AG09319 (cell line): ENCODE measurements around the gene SYT8.
A peak's percentile ranks its signal among the peaks of the same experiment; 100 is the strongest.
"Not testable (repeated sequence)": the region's sequence is repeated elsewhere in the genome, so short reads cannot be mapped to it uniquely, and the experiment has no call there.

Experiments
- DNase-seq: peaks from one replicate; pipeline ENCODE4 v3.0.0-alpha.2; 2010; ENCODE audit warnings: low read depth; ENCODE audit errors: extremely low read depth
- TF ChIP-seq, protein P1 (sequence below): IDR thresholded peaks from 2 replicates; pipeline ENCODE4 v1.5.1; 2011; ENCODE audit warnings: low read depth, mild to moderate bottlenecking, inconsistent platforms, low read length, moderate library complexity

SYT8 gene

DNA sequence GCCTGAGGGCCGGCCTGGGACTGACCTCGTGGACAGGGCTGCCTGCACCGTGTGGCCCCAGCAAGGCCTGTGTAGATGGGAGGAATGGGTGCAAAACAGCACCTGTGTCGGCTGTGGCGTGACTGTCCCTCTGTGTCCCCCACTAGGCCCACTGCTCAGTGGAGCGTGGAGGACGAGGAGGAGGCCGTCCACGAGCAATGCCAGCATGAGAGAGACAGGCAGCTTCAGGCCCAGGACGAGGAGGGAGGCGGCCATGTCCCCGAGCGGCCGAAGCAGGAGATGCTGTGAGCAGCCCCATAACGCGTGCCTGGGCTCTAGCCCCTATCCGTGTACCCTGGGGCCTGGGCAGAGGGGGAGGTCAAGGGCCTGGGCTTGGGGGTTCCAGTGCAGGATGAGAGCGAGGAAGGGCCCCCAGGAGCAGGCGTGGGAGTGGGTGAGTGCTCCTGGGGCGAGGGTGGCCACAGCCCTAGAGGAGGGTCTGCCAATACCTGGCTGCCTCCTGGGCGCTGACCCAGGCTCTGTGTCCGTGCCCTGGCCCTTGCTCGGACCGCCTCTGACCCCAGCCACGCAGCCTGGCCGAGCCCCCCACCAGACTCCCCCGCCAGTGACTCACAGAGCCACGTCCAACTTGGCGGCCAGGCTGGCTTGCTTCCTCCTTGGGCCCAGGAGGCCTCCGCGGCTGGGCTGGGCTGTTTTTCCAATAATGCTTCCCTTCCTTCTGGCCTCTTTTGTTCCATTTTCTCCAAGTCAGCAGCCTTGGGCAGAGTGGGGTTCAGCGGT lies 45.3 kb downstream of the SYT8 start:
- no peak for DNase-seq
- TF ChIP-seq, protein P1, sequence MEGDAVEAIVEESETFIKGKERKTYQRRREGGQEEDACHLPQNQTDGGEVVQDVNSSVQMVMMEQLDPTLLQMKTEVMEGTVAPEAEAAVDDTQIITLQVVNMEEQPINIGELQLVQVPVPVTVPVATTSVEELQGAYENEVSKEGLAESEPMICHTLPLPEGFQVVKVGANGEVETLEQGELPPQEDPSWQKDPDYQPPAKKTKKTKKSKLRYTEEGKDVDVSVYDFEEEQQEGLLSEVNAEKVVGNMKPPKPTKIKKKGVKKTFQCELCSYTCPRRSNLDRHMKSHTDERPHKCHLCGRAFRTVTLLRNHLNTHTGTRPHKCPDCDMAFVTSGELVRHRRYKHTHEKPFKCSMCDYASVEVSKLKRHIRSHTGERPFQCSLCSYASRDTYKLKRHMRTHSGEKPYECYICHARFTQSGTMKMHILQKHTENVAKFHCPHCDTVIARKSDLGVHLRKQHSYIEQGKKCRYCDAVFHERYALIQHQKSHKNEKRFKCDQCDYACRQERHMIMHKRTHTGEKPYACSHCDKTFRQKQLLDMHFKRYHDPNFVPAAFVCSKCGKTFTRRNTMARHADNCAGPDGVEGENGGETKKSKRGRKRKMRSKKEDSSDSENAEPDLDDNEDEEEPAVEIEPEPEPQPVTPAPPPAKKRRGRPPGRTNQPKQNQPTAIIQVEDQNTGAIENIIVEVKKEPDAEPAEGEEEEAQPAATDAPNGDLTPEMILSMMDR = no peak

DNA sequence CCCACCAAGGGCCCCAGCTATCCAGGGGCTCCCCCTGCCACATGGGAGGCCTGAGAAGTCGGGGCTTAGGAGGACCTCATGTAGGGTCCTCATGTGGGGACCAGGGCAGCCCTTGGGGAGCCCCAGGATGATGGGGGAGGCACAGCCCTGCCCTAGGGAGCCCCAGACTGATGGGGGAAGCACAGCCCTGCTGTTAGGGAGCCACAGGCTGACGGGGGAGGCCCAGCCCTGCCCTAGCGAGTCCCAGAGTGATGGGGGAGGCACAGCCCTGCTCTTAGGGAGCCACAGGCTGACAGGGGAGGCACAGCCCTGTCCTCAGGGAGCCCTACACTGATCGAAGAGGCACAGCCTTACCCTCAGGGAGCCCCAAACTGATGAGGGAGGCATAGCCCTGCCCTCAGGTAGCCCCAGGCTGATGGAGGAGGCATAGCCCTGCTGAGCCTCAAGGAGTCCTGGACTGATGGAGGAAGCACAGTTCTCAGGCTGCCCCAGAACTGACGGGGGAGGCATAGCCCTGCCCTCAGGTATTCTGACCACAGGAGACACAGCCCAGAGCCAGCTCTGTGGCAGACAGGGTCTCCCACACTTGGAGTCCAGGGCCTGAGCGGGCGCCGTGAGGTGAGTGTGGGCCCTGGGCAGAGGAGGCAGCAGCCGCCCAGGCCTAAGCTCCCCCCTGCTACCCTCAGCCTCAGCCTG lies 46.1 kb downstream of the SYT8 start:
- TF ChIP-seq, protein P1 = no peak
- DNase-seq = no peak

DNA sequence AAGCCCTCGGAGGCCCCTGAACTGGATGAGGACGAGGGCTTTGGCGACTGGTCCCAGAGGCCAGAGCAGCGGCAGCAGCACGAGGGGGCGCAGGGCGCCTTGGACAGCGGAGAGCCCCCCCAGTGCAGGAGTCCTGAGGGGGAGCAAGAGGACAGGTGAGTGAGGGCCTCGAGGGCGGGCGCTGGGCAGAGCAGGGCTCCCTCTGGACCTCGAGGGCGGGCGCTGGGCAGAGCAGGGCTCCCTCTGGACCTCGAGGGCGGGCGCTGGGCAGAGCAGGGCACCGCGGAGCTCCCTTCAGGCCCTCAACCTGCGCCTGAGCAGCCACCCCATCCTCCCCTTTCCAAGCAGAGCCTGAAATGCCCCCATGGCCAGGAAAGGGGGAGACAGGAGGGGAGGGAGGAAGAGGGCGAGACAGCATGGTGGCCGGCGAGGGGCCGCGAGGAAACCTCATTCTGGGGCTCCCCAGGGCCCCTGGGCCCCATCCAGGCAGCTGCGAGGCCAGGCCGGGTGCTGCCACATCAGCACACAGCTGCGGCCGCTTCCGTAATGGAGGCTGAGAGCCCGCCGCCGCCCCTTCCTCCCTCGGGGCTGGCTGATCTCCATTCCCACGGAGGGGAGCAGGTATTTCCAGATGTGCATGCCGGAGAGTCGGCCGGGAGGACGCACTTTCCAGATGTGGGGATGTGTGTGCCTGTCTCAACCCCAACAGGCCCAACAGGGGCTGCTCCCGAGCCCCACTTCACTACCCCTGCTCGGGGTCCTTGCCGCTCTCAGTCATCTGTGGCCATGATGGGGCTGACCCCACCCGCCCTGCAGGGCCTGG lies 46.9 kb downstream of the SYT8 start:
- TF ChIP-seq, protein P1 = no peak
- no peak for DNase-seq

DNA sequence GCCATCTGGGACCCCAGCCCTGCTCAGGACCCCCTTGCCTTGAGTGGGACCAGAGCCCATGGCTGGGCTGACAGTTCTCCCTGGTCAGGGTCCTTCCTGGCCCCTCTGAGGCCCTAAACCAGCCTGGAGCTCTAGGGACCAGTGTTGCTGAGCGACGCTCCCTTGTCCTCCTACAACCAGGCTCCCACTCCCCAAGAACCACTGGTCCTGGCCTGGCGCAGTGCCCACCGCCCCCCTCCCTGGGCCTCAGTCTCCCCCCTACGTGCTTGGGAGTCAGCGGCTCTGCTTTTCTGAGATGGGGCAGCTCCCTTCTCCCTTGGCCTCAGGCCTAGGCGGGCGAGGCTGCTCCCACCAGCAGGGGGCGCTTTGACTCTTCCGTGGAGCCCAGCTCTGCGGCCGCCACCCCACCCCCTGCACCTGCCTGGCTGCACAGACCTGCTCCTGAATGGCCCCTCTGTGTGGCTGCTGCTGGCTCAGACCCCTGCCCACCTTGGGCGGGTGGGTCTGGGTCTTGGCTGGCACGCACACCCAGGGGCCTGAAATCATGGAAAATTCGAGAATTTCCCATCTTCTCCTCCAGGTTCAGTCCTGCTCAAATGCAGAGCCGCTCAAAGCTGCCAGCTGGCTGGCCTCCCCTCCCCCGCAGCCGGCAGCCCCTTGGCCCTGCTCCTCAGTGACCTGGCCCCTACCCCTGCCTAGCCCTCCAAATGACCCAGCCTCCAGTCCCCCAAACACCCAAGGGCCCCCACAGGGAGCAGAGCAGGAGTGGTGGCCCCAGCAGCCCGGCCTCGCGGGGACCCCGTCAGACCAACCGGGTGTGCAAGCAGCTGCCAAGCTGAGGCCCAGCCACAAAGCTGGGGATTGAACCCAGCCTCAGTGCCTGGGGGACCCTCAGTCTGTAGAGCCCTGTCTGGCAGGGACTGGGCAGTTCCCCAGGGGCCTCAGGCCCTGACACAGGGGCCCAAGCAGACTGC lies 47.8 kb downstream of the SYT8 start:
- TF ChIP-seq, protein P1 = peak; percentile 91
- DNase-seq = no peak

DNA sequence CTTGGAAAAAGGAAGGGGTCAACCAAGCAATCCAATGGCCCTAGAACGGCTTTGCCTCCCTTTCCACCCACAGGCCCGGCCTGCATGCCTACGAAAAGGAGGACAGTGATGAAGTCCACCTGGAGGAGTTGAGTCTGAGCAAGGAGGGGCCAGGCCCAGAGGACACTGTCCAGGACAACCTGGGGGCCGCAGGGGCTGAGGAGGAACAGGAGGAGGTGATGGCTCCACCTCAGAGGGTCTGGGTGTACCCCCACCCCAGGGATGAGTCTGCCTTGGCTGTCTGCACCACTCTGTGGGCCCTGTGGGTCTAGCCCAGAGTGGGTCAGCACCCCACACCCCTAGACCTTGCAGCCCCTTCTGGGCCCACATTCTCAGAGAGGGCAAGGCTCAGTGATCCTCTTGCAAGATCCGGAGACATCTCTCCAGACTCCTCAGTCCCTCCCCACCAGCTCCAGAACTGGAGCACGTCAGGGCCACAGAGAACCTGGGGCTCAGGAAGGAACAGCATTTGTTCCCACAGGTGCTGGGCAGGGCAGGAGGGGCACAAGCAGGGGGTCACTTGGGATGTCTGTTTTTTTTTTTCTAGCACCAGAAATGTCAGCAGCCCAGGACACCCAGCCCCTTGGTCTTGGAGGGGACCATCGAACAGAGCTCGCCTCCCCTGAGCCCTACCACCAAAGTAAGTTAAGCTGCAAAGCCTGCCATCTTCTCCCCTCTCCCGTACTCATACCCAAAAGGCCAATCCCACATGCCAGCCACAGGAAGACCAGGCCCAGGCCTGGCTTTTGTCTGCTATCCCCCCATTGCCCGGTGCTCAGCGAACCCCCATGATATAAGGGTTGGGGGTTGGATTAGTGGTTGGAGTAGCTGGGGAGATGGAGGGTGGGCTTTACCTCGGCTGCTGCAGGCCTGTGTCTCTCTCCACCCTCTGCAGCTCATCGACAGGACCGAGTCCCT lies 48.8 kb downstream of the SYT8 start:
- TF ChIP-seq, protein P1 = no peak
- no peak for DNase-seq

DNA sequence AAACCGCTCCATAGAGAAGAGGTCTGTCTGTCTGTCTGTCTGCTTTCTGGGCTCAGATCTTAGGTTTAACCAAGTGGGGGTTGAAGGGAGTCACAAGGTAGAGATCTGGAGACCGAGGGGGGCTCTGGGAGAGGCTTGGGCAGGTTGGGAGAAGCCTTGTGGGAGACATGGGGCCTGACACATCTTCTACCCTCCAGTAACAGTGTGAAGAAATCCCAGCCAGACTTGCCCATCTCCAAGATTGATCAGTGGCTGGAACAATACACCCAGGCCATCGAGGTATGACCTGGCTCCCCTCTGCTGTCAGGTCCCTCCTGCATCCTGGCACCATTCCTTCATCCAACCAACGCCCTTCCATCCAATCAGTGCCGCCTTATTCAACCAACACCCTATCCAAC lies 49.5 kb downstream of the SYT8 start:
- TF ChIP-seq, protein P1 = no peak
- DNase-seq = no peak

DNA sequence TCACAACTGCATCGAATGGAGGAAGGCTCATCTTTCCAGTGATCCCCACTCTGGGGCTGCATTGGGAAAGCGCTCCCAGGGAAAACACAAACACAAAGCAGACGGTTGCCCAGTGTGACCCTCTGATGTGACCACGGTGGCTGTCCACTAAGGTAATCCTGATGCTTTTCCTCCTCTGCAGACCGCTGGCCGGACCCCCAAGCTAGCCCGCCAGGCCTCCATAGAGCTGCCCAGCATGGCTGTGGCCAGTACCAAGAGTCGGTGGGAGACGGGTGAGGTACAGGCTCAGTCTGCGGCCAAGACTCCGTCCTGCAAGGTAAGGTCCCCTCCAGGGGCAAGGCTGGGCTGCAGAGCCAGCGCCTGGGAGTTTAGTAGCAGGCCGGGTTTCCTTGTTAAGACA lies 51.8 kb downstream of the SYT8 start:
- DNase-seq = not testable (repeated sequence)
